Vagina (tissue), 2 donors: ENCODE data around the gene USH1C. TPM values are rescaled to one million over a fixed set of nuclear protein-coding genes. Genes with fewer than 3 reads are reported as not detected.

Experiments
- DNase-seq, 2 donors: peaks; one replicate each; pipeline ENCODE4 v3.0.0-alpha.2; 2017; ENCODE audit errors: extremely low spot score in 2 of 2
- H3K27ac ChIP-seq: fragments of 200-600 bp; sonication (generic); one replicate; pipeline ENCODE4 v1.5.1; 2019
- H3K27me3 ChIP-seq: fragments of 200-600 bp; sonication (generic); one replicate; pipeline ENCODE4 v1.5.1; 2019
- H3K36me3 ChIP-seq, 2 donors: fragments of 200-600 bp; sonication (generic); one replicate each; pipeline ENCODE4 v1.5.1; 2017 to 2019
- H3K4me1 ChIP-seq: fragments of 200-600 bp; sonication (generic); one replicate; pipeline ENCODE4 v1.5.1; 2019
- H3K4me3 ChIP-seq, 2 donors: fragments of 200-600 bp; sonication (generic); 1 replicate in 1 of 2; 2 replicates in 1 of 2; pipeline ENCODE4 v1.5.1; 2016 to 2019
- H3K9me3 ChIP-seq: fragments of 200-600 bp; sonication (generic); one replicate; pipeline ENCODE4 v1.5.1; 2019
- POLR2A ChIP-seq, 2 donors: fragments of 450-650 bp; IDR thresholded peaks; one replicate each; pipeline ENCODE4 v1.6.1; 2017; ENCODE audit warnings: antibody characterized with exemption in 2 of 2, mild to moderate bottlenecking in 2 of 2, moderate library complexity in 2 of 2
- POLR2AphosphoS5 ChIP-seq, 2 donors: sonication (generic); formaldehyde crosslinking; IDR thresholded peaks; one replicate each; pipeline ENCODE4 v1.9.0; 2017; ENCODE audit warnings: antibody characterized with exemption in 2 of 2, mild to moderate bottlenecking in 2 of 2, low read depth in 1 of 2; ENCODE audit not compliant: insufficient read depth in 1 of 2
- intact Hi-C: fragments of 100-400 bp; cut with DNase I; formaldehyde crosslinking; loops from one replicate; pipeline ENCODE4 v1.15.1; 2023
- total RNA-seq: library from RNA; depleted of rRNA; stranded (reverse); fragments of >200 nt; gene quantifications from one replicate; pipeline ENCODE4 v1.2.3, GENCODE V29; 2016
- TF ChIP-seq, protein P1 (sequence below), 3 experiments: fragments of 450-650 bp in 2 of 3; fragments of 200-600 bp in 1 of 3; sonication (generic) in 1 of 3; IDR thresholded peaks; one replicate each; pipeline ENCODE4 v1.5.1; 2017 to 2019; ENCODE audit warnings: antibody characterized with exemption in 3 of 3, mild to moderate bottlenecking in 2 of 3, moderate library complexity in 2 of 3

The USH1C gene
- total RNA-seq, 1 donor from 2014 or later = not detected

DNA sequence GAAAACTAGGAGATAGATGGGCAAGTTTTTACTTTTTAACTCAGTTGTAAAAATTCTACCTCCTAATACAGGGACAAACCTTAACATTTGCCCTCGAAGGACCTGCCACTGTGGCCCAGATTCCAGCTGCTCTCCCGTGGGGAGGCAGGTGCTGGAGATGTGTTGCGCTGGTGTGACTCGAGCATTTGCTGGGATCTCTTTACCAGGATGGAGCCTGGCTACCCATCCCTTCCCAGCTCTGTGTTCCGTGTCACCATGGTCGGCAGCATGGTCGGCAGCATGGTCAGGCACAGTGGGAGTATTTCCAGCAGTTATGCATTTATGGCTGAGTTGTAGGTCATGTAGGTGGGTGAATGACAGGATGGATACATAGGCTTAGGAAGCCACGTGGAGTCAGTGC, 44.0 kb upstream of the USH1C start:
- intact Hi-C loops = no loop called here
- H3K4me3 ChIP-seq = no peak overlapping the region
- H3K27me3 ChIP-seq = no peaks in the 10 kb centered on the region
- H3K4me1 ChIP-seq = no peaks in the 10 kb centered on the region
- no peaks in the 10 kb centered on the region for H3K9me3 ChIP-seq
- H3K36me3 ChIP-seq = no peaks in the 10 kb centered on the region
- TF ChIP-seq POLR2AphosphoS5 (IDR thresholded peaks at IDR 0.05; ENCODE audit: insufficient read depth in 1 of 2, low read depth in 1 of 2) (no peak), POLR2A (IDR thresholded peaks at IDR 0.05) (no peak)
- TF ChIP-seq, protein P1, sequence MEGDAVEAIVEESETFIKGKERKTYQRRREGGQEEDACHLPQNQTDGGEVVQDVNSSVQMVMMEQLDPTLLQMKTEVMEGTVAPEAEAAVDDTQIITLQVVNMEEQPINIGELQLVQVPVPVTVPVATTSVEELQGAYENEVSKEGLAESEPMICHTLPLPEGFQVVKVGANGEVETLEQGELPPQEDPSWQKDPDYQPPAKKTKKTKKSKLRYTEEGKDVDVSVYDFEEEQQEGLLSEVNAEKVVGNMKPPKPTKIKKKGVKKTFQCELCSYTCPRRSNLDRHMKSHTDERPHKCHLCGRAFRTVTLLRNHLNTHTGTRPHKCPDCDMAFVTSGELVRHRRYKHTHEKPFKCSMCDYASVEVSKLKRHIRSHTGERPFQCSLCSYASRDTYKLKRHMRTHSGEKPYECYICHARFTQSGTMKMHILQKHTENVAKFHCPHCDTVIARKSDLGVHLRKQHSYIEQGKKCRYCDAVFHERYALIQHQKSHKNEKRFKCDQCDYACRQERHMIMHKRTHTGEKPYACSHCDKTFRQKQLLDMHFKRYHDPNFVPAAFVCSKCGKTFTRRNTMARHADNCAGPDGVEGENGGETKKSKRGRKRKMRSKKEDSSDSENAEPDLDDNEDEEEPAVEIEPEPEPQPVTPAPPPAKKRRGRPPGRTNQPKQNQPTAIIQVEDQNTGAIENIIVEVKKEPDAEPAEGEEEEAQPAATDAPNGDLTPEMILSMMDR (IDR thresholded peaks at IDR 0.05) = no peak
- H3K27ac ChIP-seq = no peak overlapping the region
- DNase-seq = no peak

GRCh38 chr11:17585911-17586695, 41.9 kb upstream of the USH1C start:
- no peaks in the 10 kb centered on the region for H3K4me1 ChIP-seq
- no peak overlapping the region for H3K27ac ChIP-seq
- no peak for TF ChIP-seq POLR2AphosphoS5 (IDR thresholded peaks at IDR 0.05; ENCODE audit: insufficient read depth in 1 of 2, low read depth in 1 of 2)
- TF ChIP-seq, protein P1 (IDR thresholded peaks at IDR 0.05) = no peak
- TF ChIP-seq POLR2A (IDR thresholded peaks at IDR 0.05) = no peak
- H3K27me3 ChIP-seq = no peaks in the 10 kb centered on the region
- intact Hi-C loops = no loop called here
- no peak for DNase-seq
- no peak overlapping the region for H3K4me3 ChIP-seq
- no peaks in the 10 kb centered on the region for H3K36me3 ChIP-seq
- H3K9me3 ChIP-seq = no peaks in the 10 kb centered on the region

- DNase-seq = no peak
Measured at GRCh38 chr11:17581732-17582053, 37.5 kb upstream of the USH1C start.

DNA sequence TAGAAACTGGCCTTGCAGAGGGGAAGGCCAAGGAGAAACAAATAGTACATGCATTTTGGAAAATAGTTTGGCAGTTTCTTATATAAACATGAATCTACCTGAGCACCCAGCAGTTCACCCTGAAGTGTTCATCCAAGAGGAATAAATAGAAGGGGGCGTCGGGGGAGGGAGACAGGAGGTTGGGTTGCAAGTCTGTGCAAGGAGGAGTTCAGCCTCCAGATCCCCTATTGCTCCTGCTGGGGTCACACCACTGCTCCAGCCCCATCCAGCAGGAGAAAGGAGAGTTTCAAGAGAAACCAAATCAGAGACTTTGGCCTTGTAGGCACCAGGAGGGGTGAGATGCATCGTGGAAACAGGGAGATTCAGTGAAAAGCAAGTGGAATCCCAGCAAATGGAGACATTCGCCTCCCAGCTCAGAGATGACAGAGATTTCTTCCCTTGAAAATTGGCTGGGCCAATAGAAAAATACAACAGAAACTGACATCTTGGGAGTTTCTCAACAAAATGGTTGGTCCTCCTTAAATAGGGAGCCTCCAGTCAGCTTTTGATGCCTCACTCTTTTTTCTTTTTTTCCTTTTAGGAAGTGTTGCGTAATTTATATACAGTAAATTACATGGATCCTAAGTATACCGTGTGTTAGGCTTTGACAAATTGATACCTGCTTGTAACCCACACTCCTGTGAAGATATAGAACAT, 37.0 kb upstream of the USH1C start:
- DNase-seq = no peak
- no peaks in the 10 kb centered on the region for H3K27me3 ChIP-seq
- H3K27ac ChIP-seq = no peak overlapping the region
- no peaks in the 10 kb centered on the region for H3K4me1 ChIP-seq
- no peak overlapping the region for H3K4me3 ChIP-seq
- intact Hi-C loops = no loop called here
- H3K36me3 ChIP-seq = no peaks in the 10 kb centered on the region
- no peaks in the 10 kb centered on the region for H3K9me3 ChIP-seq
- TF ChIP-seq, protein P1 (IDR thresholded peaks at IDR 0.05) = no peak
- TF ChIP-seq POLR2AphosphoS5 (IDR thresholded peaks at IDR 0.05; ENCODE audit: insufficient read depth in 1 of 2, low read depth in 1 of 2) = no peak
- no peak for TF ChIP-seq POLR2A (IDR thresholded peaks at IDR 0.05)

More at GRCh38 chr11:17581732-17582053, 37.5 kb upstream of the USH1C start:
- Histone ChIP-seq H3K27ac (no peak overlapping the region), H3K9me3 (no peaks in the 10 kb centered on the region), H3K27me3 (no peaks in the 10 kb centered on the region), H3K4me1 (no peaks in the 10 kb centered on the region), H3K36me3 (no peaks in the 10 kb centered on the region), H3K4me3 (no peak overlapping the region)
- intact Hi-C loops = no loop called here
- TF ChIP-seq POLR2A (IDR thresholded peaks at IDR 0.05) (no peak), POLR2AphosphoS5 (IDR thresholded peaks at IDR 0.05; ENCODE audit: insufficient read depth in 1 of 2, low read depth in 1 of 2) (no peak)
- TF ChIP-seq, protein P1 (IDR thresholded peaks at IDR 0.05) = no peak

- TF ChIP-seq POLR2A (IDR thresholded peaks at IDR 0.05) (no peak), POLR2AphosphoS5 (IDR thresholded peaks at IDR 0.05; ENCODE audit: insufficient read depth in 1 of 2, low read depth in 1 of 2) (no peak)
- TF ChIP-seq, protein P1 (IDR thresholded peaks at IDR 0.05) = no peak
- Histone ChIP-seq H3K4me3 (no peak overlapping the region), H3K27ac (no peak overlapping the region), H3K4me1 (no peaks in the 10 kb centered on the region), H3K27me3 (no peaks in the 10 kb centered on the region), H3K36me3 (no peaks in the 10 kb centered on the region), H3K9me3 (no peaks in the 10 kb centered on the region)
- no peak for DNase-seq
- intact Hi-C loops = no loop called here
Measured at GRCh38 chr11:17580271-17580670, 36.1 kb upstream of the USH1C start.
